ENCODE results near the gene RAB9A.

Gene RAB9A

GRCh38 chrX:13695601-13696115 is 6.7 kb downstream of the RAB9A start:
- DNase-seq (ENCODE audit: extremely low read depth, low read depth) = no peak
- no peak for TF ChIP-seq CTCF (IDR thresholded peaks at IDR 0.05; ENCODE audit: low read depth, low read length)

DNA sequence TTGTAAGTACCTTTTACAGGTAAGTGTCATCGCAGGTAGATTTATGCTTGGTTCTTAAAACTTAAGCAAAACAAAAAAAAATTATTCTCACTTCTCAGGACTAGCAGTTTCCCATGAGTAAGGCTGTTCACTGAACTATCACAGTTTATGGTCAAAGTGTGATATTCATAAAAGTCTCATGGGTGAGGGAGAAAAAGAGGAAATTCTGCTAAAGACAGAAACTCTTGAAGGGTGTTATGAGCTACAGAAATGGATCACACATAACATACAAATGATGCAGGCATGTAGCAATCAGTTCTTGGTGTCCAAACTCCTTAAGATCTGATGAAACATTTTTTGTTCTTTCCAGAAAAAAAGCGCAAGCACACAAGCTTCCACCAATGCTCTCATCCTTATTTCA is 8.5 kb downstream of the RAB9A start:
- DNase-seq (ENCODE audit: extremely low read depth, low read depth) = no peak
- TF ChIP-seq CTCF (IDR thresholded peaks at IDR 0.05; ENCODE audit: low read depth, low read length) = no peak

DNA sequence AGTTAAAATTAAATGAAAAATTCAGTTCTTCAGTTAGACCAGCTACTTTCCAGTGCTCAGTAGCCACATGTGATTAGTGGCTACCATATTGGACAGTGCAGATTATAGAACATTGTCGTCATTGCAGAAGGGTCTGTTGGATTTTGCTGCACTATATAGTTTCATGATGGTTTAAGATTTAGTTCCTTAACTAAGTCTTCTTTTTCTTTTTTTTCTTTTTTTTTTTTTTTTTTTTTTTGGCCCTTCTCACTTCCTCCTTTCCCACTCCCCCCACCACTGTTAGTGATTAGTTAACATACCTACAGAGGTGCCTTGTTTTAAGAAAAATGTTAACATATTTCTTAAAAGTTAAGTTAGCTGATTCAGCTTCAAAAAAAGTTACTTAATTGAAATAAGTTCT is 9.0 kb downstream of the RAB9A start:
- TF ChIP-seq CTCF (IDR thresholded peaks at IDR 0.05; ENCODE audit: low read depth, low read length) = no peak
- DNase-seq (ENCODE audit: extremely low read depth, low read depth) = no peak

DNA sequence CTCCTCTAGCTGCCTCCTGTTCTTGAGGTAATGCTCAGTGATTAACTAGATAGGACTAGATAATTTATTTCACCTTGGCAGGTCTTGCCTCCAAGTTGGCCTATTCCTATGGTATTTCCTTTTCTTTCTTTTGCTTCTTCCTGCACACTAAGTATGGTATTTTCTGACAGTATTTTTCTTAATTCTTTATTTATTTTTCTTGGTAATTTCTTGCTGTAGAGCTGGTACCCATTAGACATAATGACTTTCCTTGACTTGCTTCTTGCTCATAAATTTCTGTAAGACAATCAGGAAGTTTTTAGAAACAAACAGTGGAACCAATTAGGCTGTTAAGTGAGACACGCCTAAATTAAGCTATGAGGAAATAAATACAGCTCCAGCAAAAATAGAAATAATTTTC is 9.5 kb downstream of the RAB9A start:
- no peak for DNase-seq (ENCODE audit: extremely low read depth, low read depth)
- no peak for TF ChIP-seq CTCF (IDR thresholded peaks at IDR 0.05; ENCODE audit: low read depth, low read length)

DNA sequence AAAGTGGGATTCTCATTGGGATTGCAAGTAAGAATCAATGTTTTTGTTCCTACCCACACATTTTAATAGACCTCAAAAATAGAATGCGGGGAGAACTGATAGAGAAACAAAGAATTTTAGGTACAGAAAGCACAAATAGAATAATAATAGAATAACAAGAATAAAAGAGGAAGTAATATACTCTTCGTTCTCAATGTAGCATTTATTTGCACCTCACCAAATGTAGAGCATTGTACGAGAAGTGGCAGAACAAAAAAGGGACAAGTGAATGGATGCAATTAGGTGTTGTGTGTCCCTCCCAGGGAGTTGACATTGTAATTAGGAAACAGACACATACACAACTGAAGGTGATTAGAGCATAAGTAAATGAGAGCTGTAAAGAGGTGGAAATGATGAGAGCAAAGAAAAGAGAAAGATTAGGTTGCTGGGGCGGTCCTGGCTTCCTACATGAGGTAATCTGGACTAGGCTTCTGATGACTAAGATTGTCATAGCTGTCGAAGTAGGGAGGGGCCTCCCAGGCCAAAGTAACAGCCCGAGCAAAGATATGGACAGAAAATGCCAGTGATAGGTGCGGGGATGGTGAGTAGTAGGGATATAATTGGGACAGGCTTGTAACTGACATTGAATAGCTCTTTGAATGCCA is 10.4 kb downstream of the RAB9A start:
- TF ChIP-seq CTCF (IDR thresholded peaks at IDR 0.05; ENCODE audit: low read depth, low read length) = no peak
- no peak for DNase-seq (ENCODE audit: extremely low read depth, low read depth)

GRCh38 chrX:13700380-13700779 is 11.5 kb downstream of the RAB9A start:
- TF ChIP-seq CTCF (IDR thresholded peaks at IDR 0.05; ENCODE audit: low read depth, low read length) = no peak
- DNase-seq (ENCODE audit: extremely low read depth, low read depth) = no peak

DNA sequence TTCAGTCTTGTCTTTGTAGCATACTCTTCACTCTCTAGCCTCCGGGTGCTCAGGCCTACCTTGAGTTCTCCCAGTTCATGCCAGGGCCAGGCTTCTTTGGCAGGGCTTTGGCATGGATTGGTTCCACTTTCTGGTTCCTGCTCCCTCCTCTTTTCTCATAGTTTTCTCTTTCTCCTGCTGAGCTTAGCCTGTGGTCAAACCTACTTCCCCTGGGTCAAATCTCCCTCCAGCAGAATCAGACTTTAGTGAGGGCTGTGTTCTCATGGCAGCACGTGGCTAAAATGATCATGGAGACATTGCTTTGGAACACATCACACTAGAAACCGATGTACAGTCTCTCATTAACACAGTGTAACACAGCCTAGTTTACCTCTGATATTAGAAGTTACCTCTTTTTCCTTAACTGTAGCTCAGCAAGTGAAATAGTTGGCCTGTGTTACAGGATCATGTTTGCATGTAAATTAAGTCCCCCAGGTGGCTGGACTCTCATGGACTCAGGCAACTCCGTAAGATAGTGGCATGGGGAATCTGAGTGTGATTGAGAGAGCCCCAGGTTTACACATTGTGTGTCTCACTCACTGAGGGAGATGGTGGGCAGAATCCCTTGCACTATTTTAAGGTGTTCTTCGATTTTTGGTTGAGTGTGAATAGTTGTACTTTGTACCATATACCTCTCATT is 13.3 kb downstream of the RAB9A start:
- DNase-seq (ENCODE audit: extremely low read depth, low read depth) = no peak

More for the DNA sequence above, 13.3 kb downstream of the RAB9A start:
- TF ChIP-seq CTCF (IDR thresholded peaks at IDR 0.05; ENCODE audit: low read depth, low read length) = no peak
